PC-3 (cell line): Measurements from ENCODE around the gene QPCTL. TPM values are rescaled to one million over a fixed set of nuclear protein-coding genes. Genes with fewer than 3 reads are reported as not detected.

Source experiments
- ATAC-seq: fragments of 200-7000 bp; cut with Tn5 transposase; 2 replicates; pipeline ENCODE4 v1.9.1; 2020; ENCODE audit warnings: mild to moderate bottlenecking, moderate library complexity
- BruUV-seq: library from RNA; stranded (reverse); fragments of 400-500 nt; replicated peaks from 2 replicates; lab custom pipeline; 2021; lab: Mats Ljungman, UMichigan
- CTCF ChIA-PET: fragments of 300-600 bp; sonication (Branson Sonifier 250); formaldehyde crosslinking; loops from one replicate; lab custom pipeline; 2022; ENCODE audit warnings: antibody characterized with exemption; lab: Charles Lee
- POLR2A ChIA-PET: fragments of 300-600 bp; sonication (Branson Sonifier 250); formaldehyde crosslinking; loops from one replicate; lab custom pipeline; 2022; ENCODE audit warnings: antibody characterized with exemption; ENCODE audit not compliant: unreplicated experiment; lab: Charles Lee
- DNase-seq: peaks from one replicate; pipeline ENCODE4 v3.0.0-alpha.2; 2015
- H2AFZ ChIP-seq: fragments of 300-600 bp; sonication (generic); 2 replicates; pipeline ENCODE4 v1.6.0; 2016; ENCODE audit warnings: antibody characterized with exemption, low read length
- H3F3A ChIP-seq: fragments of 300-600 bp; sonication (generic); one replicate; pipeline ENCODE4 v1.6.0; 2017; ENCODE audit warnings: antibody characterized with exemption, low read length, control low read depth, mild to moderate bottlenecking; ENCODE audit not compliant: unreplicated experiment
- H3K27ac ChIP-seq: fragments of 300-600 bp; sonication (generic); 2 replicates; pipeline ENCODE4 v1.5.1; 2016; ENCODE audit warnings: mild to moderate bottlenecking, low read length
- H3K27me3 ChIP-seq: fragments of 300-600 bp; sonication (generic); 2 replicates; pipeline ENCODE4 v1.6.1; 2016; ENCODE audit warnings: low read length, mixed read lengths
- H3K36me3 ChIP-seq: fragments of 300-600 bp; sonication (generic); 2 replicates; pipeline ENCODE4 v1.6.1; 2016; ENCODE audit warnings: low read depth, mixed run types, low read length, mixed read lengths
- H3K4me1 ChIP-seq: fragments of 300-600 bp; sonication (generic); 2 replicates; pipeline ENCODE4 v1.5.1; 2016; ENCODE audit warnings: low read length; ENCODE audit not compliant: insufficient read depth
- H3K4me2 ChIP-seq: fragments of 300-600 bp; sonication (generic); 2 replicates; pipeline ENCODE4 v1.6.0; 2016; ENCODE audit warnings: low read length
- H3K4me3 ChIP-seq: fragments of 300-600 bp; sonication (generic); 2 replicates; pipeline ENCODE4 v1.5.1; 2016; ENCODE audit warnings: mild to moderate bottlenecking, low read length, mixed read lengths
- H3K79me2 ChIP-seq: fragments of 300-600 bp; sonication (generic); 2 replicates; pipeline ENCODE4 v1.6.1; 2017; ENCODE audit warnings: low read length, mixed read lengths
- H3K9ac ChIP-seq: fragments of 300-600 bp; sonication (generic); 2 replicates; pipeline ENCODE4 v1.6.0; 2016; ENCODE audit warnings: mild to moderate bottlenecking, low read length
- H3K9me2 ChIP-seq: fragments of 300-600 bp; sonication (generic); replicated peaks from 2 replicates; pipeline ENCODE4 v1.6.1; 2016; ENCODE audit warnings: mixed run types, low read length, mixed read lengths
- H3K9me3 ChIP-seq: fragments of 300-600 bp; sonication (generic); 2 replicates; pipeline ENCODE4 v1.6.1; 2016; ENCODE audit warnings: low read length, mixed read lengths
- H4K20me1 ChIP-seq: fragments of 300-600 bp; sonication (generic); 2 replicates; pipeline ENCODE4 v1.6.1; 2016; ENCODE audit warnings: low read length, mixed read lengths
- CTCF ChIP-seq: fragments of 300-600 bp; sonication (generic); conservative IDR thresholded peaks from 2 replicates; pipeline ENCODE4 v1.5.1; 2017; ENCODE audit warnings: antibody characterized with exemption, low read depth, mild to moderate bottlenecking, low read length
- EZH2 ChIP-seq: fragments of 300-600 bp; sonication (generic); IDR thresholded peaks from one replicate; pipeline ENCODE4 v1.6.1; 2017; ENCODE audit warnings: antibody characterized with exemption, mild to moderate bottlenecking, low read length; ENCODE audit not compliant: unreplicated experiment
- EZH2phosphoT487 ChIP-seq: fragments of 300-600 bp; sonication (generic); IDR thresholded peaks from 2 replicates; pipeline ENCODE4 v1.6.1; 2018; ENCODE audit warnings: mild to moderate bottlenecking, antibody characterized with exemption, low read length, borderline replicate concordance
- intact Hi-C: fragments of 100-400 bp; cut with micrococcal nuclease; formaldehyde crosslinking; loops from 2 replicates; pipeline ENCODE4 v1.9.0; 2023
- microRNA-seq: library from miRNA; unstranded; fragments of <30 nt; microRNA quantifications from one replicate; pipeline ENCODE4 v1.1.0, GENCODE V29; 2020; ENCODE audit not compliant: unreplicated experiment
- total RNA-seq: library from RNA; depleted of rRNA; stranded (reverse); fragments of >200 nt; gene quantifications from 2 replicates; pipeline ENCODE4 v1.2.3, GENCODE V29; 2014; rRNA removed

Gene QPCTL
- total RNA-seq, 1 experiment from 2014 or later: 9.8 TPM

DNA sequence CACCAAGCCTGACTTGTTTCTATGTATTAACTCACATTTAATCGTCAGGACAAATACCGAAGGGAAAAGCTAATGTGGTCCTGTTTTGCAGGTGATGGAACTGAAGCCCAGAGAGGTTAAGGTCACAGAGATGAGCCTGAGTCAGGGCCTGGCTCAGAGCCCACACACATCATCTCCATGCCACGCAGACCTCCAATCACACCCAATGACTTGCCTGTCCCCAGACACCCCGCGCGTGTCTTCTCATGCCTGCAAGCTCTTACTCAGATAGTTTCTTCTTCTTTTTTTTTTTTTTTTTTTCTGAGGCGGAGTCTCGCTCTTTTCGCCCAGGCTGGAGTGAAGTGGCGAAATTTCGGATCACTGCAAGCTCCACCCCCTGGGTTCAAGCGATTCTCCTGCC is 60.2 kb downstream of the QPCTL start:
- no TSS peak for BruUV-seq
- H4K20me1 ChIP-seq: no peaks in the 10 kb centered on the region
- H3K36me3 ChIP-seq: no peaks in the 10 kb centered on the region
- H3K9me2 ChIP-seq: no peaks in the 10 kb centered on the region
- TF ChIP-seq EZH2phosphoT487 (no peak), EZH2 (no peak), CTCF (no peak)
- H3K27me3 ChIP-seq: no peaks in the 10 kb centered on the region
- H3K4me1 ChIP-seq: no peaks in the 10 kb centered on the region
- H2AFZ ChIP-seq: no peak overlapping the region
- POLR2A ChIA-PET: no interaction called here
- no peaks in the 10 kb centered on the region for H3K9me3 ChIP-seq
- H3F3A ChIP-seq: no peaks in the 10 kb centered on the region
- H3K9ac ChIP-seq: no peak overlapping the region
- no peak for ATAC-seq
- H3K27ac ChIP-seq: no peak overlapping the region
- no peak overlapping the region for H3K4me2 ChIP-seq
- intact Hi-C loops: no loop called here
- CTCF ChIA-PET: no interaction called here
- H3K4me3 ChIP-seq: no peak overlapping the region
- DNase-seq: no peak
- H3K79me2 ChIP-seq: no peaks in the 10 kb centered on the region

DNA sequence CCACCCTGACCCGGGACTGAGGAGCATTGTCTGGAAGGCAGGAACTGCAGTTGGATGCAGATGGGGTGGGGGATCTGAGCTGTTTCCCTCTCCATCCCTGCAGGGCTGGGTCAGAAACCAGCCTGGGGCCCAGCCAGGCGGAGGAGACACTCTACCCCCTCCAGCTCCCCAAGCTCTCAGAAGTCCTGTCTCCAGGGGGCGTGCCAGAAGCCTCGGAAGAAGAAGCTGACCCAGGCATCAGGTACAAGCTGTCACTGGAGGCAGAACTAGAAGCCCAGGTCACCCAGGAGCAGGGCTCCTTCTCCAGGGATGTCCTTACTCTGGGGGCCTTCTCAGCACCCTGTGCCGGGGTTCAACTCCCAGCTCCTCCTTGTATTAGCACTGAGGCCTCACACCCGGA is 61.1 kb downstream of the QPCTL start:
- ChIA-PET POLR2A (no interaction called here), CTCF (no interaction called here)
- intact Hi-C loops: no loop called here
- Histone ChIP-seq H3K4me1 (no peaks in the 10 kb centered on the region), H3K27ac (no peak overlapping the region), H4K20me1 (no peaks in the 10 kb centered on the region), H3K27me3 (no peaks in the 10 kb centered on the region), H3K36me3 (no peaks in the 10 kb centered on the region), H3K79me2 (no peaks in the 10 kb centered on the region), H3K4me3 (no peak overlapping the region), H3K9me2 (no peaks in the 10 kb centered on the region), H3F3A (no peaks in the 10 kb centered on the region), H3K9me3 (no peaks in the 10 kb centered on the region), H2AFZ (no peak overlapping the region), H3K9ac (no peak overlapping the region), H3K4me2 (no peak overlapping the region)
- TF ChIP-seq EZH2phosphoT487 (no peak), EZH2 (no peak), CTCF (no peak)
- no TSS peak for BruUV-seq
- DNase-seq: no peak
- ATAC-seq: no peak

Small RNAs within 50 kb of the gene (microRNA-seq; reads per million reads assigned to microRNA genes)
- gene MIR642A (not detected), gene MIR642B (not detected)

Other genes with a start within 250 kb of the QPCTL start
- gene FOSB, start 224.7 kb upstream of the QPCTL start, total RNA-seq: 35.8 and 60.5 TPM in 2 replicates
- gene RTN2, start 195.6 kb upstream of the QPCTL start, total RNA-seq: 9.5 and 12.9 TPM in 2 replicates
- gene PPM1N, start 194.2 kb upstream of the QPCTL start, total RNA-seq: 2.5 and 4.7 TPM in 2 replicates
- 120 and 158 TPM in 2 replicates for gene VASP, start 185.2 kb upstream of the QPCTL start, total RNA-seq
- gene OPA3, start 107.9 kb upstream of the QPCTL start, total RNA-seq: 9.4 and 10.1 TPM in 2 replicates
- 3.1 and 3.7 TPM in 2 replicates for gene GPR4, start 90.5 kb upstream of the QPCTL start, total RNA-seq
- 28.9 and 37.8 TPM in 2 replicates for gene EML2, start 53.3 kb upstream of the QPCTL start, total RNA-seq
- gene GIPR, start 24.4 kb upstream of the QPCTL start, total RNA-seq: 1.9 and 4.8 TPM in 2 replicates
- 554 and 631 TPM in 2 replicates for gene SNRPD2, start 713 bp upstream of the QPCTL start, total RNA-seq
- gene FBXO46, start 38.2 kb downstream of the QPCTL start, total RNA-seq: 12.8 and 16.1 TPM in 2 replicates
- gene MEIOSIN, start 40.8 kb downstream of the QPCTL start, total RNA-seq: not detected in 2 replicates
- 9.3 and 13.6 TPM in 2 replicates for gene SIX5, start 76.6 kb downstream of the QPCTL start, total RNA-seq
- gene DMPK, start 89.8 kb downstream of the QPCTL start, total RNA-seq: 18.3 and 18.9 TPM in 2 replicates
- gene DMWD, start 100.2 kb downstream of the QPCTL start, total RNA-seq: 34.9 and 50.3 TPM in 2 replicates
- gene RSPH6A, start 122.6 kb downstream of the QPCTL start, total RNA-seq: 0.12 TPM in 1 of 2 replicates, not detected in the other
- 36.6 and 67.3 TPM in 2 replicates for gene SYMPK, start 170.5 kb downstream of the QPCTL start, total RNA-seq
- 0.33 and 0.40 TPM in 2 replicates for gene FOXA3, start 171.7 kb downstream of the QPCTL start, total RNA-seq
- gene IRF2BP1, start 193.5 kb downstream of the QPCTL start, total RNA-seq: 31.5 and 38.6 TPM in 2 replicates
- 5.4 and 12.0 TPM in 2 replicates for gene MYPOP, start 209.9 kb downstream of the QPCTL start, total RNA-seq
- gene NANOS2, start 222.1 kb downstream of the QPCTL start, total RNA-seq: not detected in 2 replicates